MG63 (cell line): ENCODE data around the gene TAF11L12. TPM values are rescaled to one million over a fixed set of nuclear protein-coding genes. Genes with fewer than 3 reads are reported as not detected.
"Not testable (repeated sequence)": the region's sequence is repeated elsewhere in the genome, so short reads cannot be mapped to it uniquely, and the experiment has no call there.

Experiments used
- DNase-seq: peaks from one replicate; pipeline ENCODE4 v3.0.0-alpha.2; 2020
- H3K27me3 ChIP-seq: fragments of 250-450 bp; sonication (Bioruptor Pico); 2 replicates; pipeline ENCODE4 v1.5.1; 2020; ENCODE audit warnings: mild to moderate bottlenecking, moderate library complexity
- H3K36me3 ChIP-seq: fragments of 250-450 bp; sonication (Bioruptor Pico); 2 replicates; pipeline ENCODE4 v1.5.1; 2020; ENCODE audit warnings: mild to moderate bottlenecking, moderate library complexity
- H3K4me3 ChIP-seq: fragments of 250-450 bp; sonication (Bioruptor Pico); 2 replicates; pipeline ENCODE4 v1.5.1; 2020; ENCODE audit warnings: mild to moderate bottlenecking, moderate library complexity
- H3K9me3 ChIP-seq: fragments of 250-450 bp; sonication (Bioruptor Pico); 2 replicates; pipeline ENCODE4 v1.5.1; 2020; ENCODE audit warnings: mild to moderate bottlenecking, moderate library complexity
- total RNA-seq: library from RNA; depleted of rRNA; stranded (reverse); fragments of >200 nt; shearing (Covaris generic); gene quantifications from 2 replicates; pipeline ENCODE4 v1.2.3, GENCODE V29; 2014; ENCODE audit warnings: low replicate concordance; rRNA removed

Gene TAF11L12
- total RNA-seq, result not detected in 2 replicates

- not testable (repeated sequence) for H3K4me3 ChIP-seq, H3K9me3 ChIP-seq, H3K36me3 ChIP-seq, H3K27me3 ChIP-seq, DNase-seq
Observed at GRCh38 chr5:17610092-17610491, at the start of gene TAF11L12. TAF11L12 (plus strand) TSS chr5:17610392.

- not testable (repeated sequence) for DNase-seq, H3K27me3 ChIP-seq, H3K4me3 ChIP-seq, H3K9me3 ChIP-seq, H3K36me3 ChIP-seq
Observed at GRCh38 chr5:17585658-17586057, 24.5 kb upstream of the TAF11L12 start, which contains the start of gene TAF11L7. TAF11L7 (minus strand) TSS chr5:17585758.

GRCh38 chr5:17590860-17591259, 19.3 kb upstream of the TAF11L12 start, which contains the start of gene TAF11L8:
TAF11L8 (minus strand) TSS chr5:17590960.
- H3K36me3 ChIP-seq, H3K9me3 ChIP-seq, H3K4me3 ChIP-seq, H3K27me3 ChIP-seq, DNase-seq: not testable (repeated sequence)

- not testable (repeated sequence) for H3K9me3 ChIP-seq, H3K27me3 ChIP-seq, H3K4me3 ChIP-seq, H3K36me3 ChIP-seq
- DNase-seq, result peak; percentile 23
Observed at GRCh38 chr5:17594255-17594654, 15.9 kb upstream of the TAF11L12 start, which contains the start of gene TAF11L9. TAF11L9 (minus strand) TSS chr5:17594394.

DNA sequence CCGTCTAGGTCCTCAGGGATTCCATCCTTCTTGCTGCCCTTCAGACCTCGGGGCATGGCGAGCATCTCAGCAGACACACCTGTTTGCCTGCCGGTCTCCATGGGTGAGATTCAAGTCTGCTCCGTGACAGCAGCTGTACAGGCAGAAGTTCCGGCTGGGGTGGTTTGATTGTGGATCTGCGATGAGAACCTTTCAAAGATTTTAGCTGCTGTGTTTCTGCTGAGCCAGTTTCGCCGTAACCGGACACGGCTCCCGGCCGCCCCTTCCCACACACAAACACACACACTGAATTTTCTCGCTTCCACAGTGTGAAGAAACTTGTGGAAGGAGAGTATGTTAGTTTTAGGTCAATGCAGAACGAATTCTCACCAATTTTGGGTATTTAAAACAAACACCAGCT, 12.5 kb upstream of the TAF11L12 start, which contains the start of gene TAF11L10:
Gene TAF11L10 (minus strand): TSS at position 101 of the 400 bp plus-strand sequence.
- H3K36me3 ChIP-seq, result not testable (repeated sequence)

DNA sequence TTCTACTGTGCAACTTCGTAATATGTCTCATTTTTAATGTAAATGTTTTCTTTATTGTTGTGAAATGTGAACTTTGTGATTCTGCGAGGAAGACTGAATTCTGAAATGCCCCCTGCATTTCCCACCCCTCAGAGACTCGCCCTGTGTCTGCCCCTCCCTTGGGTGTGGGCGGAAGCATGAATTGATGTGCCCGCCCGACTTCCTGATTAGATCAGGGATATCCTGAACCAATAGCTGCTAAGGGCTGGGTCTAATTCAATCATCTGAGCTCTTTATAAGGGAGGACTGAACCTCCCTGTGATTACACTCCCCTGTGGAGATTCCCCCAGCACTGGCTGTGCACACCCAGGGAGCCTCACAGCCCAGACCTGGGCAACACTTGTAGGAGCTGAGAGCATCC, 6.3 kb upstream of the TAF11L12 start, which contains the start of gene TAF11L11:
Gene TAF11L11 (plus strand): TSS at position 304 of the 400 bp plus-strand sequence.
- not testable (repeated sequence) for DNase-seq, H3K27me3 ChIP-seq, H3K4me3 ChIP-seq, H3K36me3 ChIP-seq, H3K9me3 ChIP-seq

More for the DNA sequence above, 12.5 kb upstream of the TAF11L12 start, which contains the start of gene TAF11L10:
- H3K9me3 ChIP-seq, H3K27me3 ChIP-seq, DNase-seq, H3K4me3 ChIP-seq: not testable (repeated sequence)

GRCh38 chr5:17604951-17605350, 5.2 kb upstream of the TAF11L12 start:
- no peaks in the 10 kb centered on the region for H3K27me3 ChIP-seq
- H3K36me3 ChIP-seq, result no peaks in the 10 kb centered on the region
- H3K9me3 ChIP-seq, result 0 out of 2 replicates have a peak, but pooled peaks cover 2% of the 10 kb centered on the region
- no peak overlapping the region for H3K4me3 ChIP-seq
- no peak for DNase-seq

DNA sequence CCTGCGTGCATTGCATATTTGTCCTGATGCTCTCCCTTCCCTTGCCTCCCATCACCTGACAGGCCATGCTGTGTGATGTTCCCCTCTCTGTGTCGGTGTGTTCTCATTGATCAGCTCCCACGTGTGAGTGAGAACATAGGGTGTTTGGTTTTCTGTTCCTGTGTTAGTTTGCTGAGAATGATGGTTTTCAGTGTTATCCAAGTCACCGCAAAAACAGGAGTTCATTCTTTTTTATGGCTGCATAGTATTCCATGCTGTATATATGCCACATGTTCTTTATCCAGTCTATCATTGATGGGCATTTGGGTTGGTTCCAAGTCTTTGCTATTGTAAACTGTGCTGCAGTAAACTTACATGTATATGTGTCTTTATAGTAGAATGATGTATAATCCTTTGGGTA, 2.7 kb upstream of the TAF11L12 start:
- not testable (repeated sequence) for H3K4me3 ChIP-seq, H3K36me3 ChIP-seq, DNase-seq, H3K27me3 ChIP-seq, H3K9me3 ChIP-seq

GRCh38 chr5:17614872-17615605, 4.8 kb downstream of the TAF11L12 start:
- Histone ChIP-seq H3K36me3 (no peaks in the 10 kb centered on the region), H3K27me3 (no peaks in the 10 kb centered on the region), H3K4me3 (no peak overlapping the region), H3K9me3 (no peaks in the 10 kb centered on the region)
- no peak for DNase-seq

GRCh38 chr5:17619354-17619753, 9.2 kb downstream of the TAF11L12 start:
- H3K27me3 ChIP-seq, result no peaks in the 10 kb centered on the region
- H3K36me3 ChIP-seq, result no peaks in the 10 kb centered on the region
- no peaks in the 10 kb centered on the region for H3K9me3 ChIP-seq
- peak; percentile 74 for DNase-seq
- H3K4me3 ChIP-seq, result no peak overlapping the region

- no peak for DNase-seq
- Histone ChIP-seq H3K27me3 (no peaks in the 10 kb centered on the region), H3K36me3 (no peaks in the 10 kb centered on the region), H3K4me3 (no peak overlapping the region), H3K9me3 (no peaks in the 10 kb centered on the region)
Observed at GRCh38 chr5:17620627-17621026, 10.4 kb downstream of the TAF11L12 start.

DNA sequence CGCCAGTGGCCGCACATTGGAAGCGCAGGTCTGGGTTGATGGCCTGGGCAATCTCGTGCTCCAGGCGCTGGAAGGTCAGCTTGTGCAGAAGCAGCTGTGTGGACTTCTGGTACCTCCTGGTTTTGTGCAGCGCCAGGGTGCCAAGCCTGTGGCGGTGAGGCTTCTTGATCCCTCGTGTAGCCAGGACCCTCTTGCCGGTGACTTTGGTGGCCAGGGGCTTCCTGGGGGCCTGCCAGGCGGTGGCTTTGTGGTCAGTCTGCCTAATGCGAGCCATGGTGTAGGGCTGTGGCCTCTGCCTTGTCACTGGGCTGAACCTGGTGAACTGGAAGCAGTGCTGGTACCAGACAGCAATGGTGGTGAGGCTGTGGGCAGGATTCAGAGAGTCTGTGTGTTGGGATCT, 15.5 kb downstream of the TAF11L12 start:
- Histone ChIP-seq H3K36me3 (no peaks in the 10 kb centered on the region), H3K4me3 (no peak overlapping the region)

GRCh38 chr5:17631788-17632187, 21.6 kb downstream of the TAF11L12 start, which contains the start of gene TAF11L13:
TAF11L13 (plus strand) TSS chr5:17632088.
- not testable (repeated sequence) for DNase-seq, H3K4me3 ChIP-seq, H3K9me3 ChIP-seq, H3K36me3 ChIP-seq, H3K27me3 ChIP-seq

More for the DNA sequence above, 15.5 kb downstream of the TAF11L12 start:
- no peak for DNase-seq
- Histone ChIP-seq H3K27me3 (peaks cover 4% of the 10 kb centered on the region), H3K9me3 (no peaks in the 10 kb centered on the region)

DNA sequence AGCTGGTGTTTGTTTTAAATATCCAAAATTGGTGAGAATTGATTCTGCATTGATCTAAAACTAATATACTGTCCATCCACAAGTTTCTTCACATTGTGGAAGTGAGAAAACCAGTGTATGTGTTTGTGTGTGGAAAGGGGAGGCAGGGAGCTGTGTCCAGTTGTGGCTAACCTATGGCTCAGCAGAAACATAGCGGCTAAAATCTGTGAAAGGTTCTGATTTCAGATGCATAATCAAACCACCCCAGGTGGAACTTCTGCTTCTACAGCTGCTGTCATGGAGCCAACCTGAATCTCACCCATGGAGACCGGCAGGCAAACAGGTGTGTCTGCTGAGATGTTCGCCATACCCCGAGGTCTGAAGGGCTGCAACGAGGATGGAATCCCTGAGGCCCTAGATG, 24.0 kb downstream of the TAF11L12 start, which contains the start of gene TAF11L14:
Gene TAF11L14 (plus strand): TSS at position 301 of the 400 bp plus-strand sequence.
- Histone ChIP-seq H3K4me3 (no peak within 1 kb of the TSS), H3K27me3 (peaks cover 2% of the 10 kb centered on the region; the same call in 1 of the 2 replicates), H3K36me3 (no peaks in the 10 kb centered on the region), H3K9me3 (no peaks in the 10 kb centered on the region)
- no peak for DNase-seq

DNA sequence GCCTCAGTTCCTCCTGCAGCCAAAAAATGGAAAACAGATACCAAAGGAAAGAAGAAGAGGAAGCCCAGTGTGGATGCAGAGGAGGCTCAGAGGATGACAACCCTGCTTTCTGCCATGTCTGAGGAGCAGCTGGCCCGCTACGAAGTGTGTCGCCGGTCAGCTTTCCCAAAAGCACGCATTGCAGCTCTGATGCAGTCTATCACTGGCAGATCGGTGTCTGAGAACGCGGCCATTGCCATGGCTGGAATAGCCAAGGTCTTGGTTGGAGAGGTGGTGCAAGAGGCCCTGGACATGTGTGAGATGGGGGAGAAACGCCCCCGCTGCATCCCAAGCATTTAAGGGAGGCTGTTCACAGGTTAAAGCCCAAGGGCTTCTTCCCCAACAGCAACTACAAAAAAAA, 39.0 kb downstream of the TAF11L12 start:
- not testable (repeated sequence) for DNase-seq, H3K27me3 ChIP-seq, H3K4me3 ChIP-seq, H3K36me3 ChIP-seq, H3K9me3 ChIP-seq

DNA sequence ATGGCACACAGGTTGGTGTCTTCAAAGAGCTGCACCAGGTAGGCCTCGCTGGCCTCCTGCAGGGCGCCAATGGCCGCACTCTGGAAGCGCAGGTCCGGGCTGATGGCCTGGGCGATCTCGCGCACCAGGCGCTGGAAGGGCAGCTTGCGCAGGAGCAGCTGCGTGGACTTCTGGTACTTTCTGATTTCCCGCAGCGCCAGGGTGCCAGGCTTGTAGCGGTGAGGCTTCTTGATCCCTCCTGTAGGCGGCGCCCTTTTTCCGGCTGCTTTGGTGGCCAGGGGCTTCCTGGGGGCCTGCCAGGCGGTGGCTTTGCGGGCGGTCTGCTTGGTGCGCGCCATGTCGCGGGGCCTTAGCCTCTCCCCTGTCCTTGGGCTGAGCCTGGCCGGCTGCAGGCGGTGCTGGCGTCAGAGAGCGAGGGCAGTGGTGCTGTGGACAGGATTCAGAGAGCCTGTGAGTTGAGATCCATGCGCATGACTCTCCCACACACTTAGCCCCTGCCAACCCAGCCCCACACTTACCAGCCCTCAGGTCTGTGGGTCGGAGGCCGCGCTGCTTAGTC, 45.1 kb downstream of the TAF11L12 start:
- not testable (repeated sequence) for H3K9me3 ChIP-seq, H3K27me3 ChIP-seq, H3K4me3 ChIP-seq, DNase-seq, H3K36me3 ChIP-seq

- no peak for DNase-seq
- Histone ChIP-seq H3K9me3 (no peaks in the 10 kb centered on the region), H3K36me3 (no peaks in the 10 kb centered on the region), H3K27me3 (0 out of 2 replicates have a peak, but pooled peaks cover 5% of the 10 kb centered on the region), H3K4me3 (no peak overlapping the region)
Observed at GRCh38 chr5:17655921-17656320, 45.7 kb downstream of the TAF11L12 start.
